ENCODE measurements around the gene SECISBP2.

Gene SECISBP2

DNA sequence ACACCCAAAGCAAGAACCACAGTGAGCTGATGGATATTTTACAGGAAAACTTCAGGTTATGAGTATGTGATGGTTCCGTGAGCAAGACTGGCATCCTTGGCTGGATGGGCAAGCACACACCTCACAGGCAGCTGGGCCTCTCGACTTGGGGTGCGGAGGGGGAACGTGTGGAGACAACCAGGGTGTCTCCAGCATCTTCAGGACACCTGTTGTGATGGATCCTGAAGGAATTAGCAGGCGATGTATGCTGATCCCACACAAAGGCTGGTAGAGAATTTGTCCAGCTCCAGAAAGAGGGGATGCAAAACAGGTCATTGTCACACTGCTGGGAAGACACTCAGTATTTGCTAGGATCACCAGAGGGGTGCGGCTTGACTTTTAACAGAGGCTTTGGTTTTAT, 42.7 kb downstream of the SECISBP2 start:
- Histone ChIP-seq H3K4me3 (ENCODE audit: low read depth, low read length) (no peak overlapping the region), H4K12ac (ENCODE audit: low read depth, low read length) (no peak overlapping the region), H3K18ac (ENCODE audit: low read length) (no peak overlapping the region), H2AFZ (ENCODE audit: insufficient read depth, low read length, poor library complexity) (no peak overlapping the region), H2BK120ac (ENCODE audit: insufficient read depth, low read length, poor library complexity) (no peak overlapping the region), H3K79me2 (ENCODE audit: control insufficient read depth, insufficient read depth, low read length, poor library complexity) (no peaks in the 10 kb centered on the region), H3K4ac (ENCODE audit: low read depth, low read length) (no peak overlapping the region), H2BK12ac (ENCODE audit: low read length) (no peak overlapping the region), H4K8ac (ENCODE audit: low read depth, low read length) (no peak overlapping the region), H3K9ac (ENCODE audit: low read length) (no peak overlapping the region), H3K4me2 (ENCODE audit: low read length) (no peak overlapping the region), H2BK5ac (ENCODE audit: low read depth, low read length, poor library complexity) (no peak overlapping the region), H3K9me3 (ENCODE audit: insufficient read depth, low read depth, low read length) (peaks cover 6% of the 10 kb centered on the region), H3K79me1 (ENCODE audit: low read length) (no peaks in the 10 kb centered on the region), H3K4me1 (ENCODE audit: control insufficient read depth in 1 of 2, insufficient read depth in 2 of 2, low read length in 2 of 2) (peaks cover 0 to 2% of the 10 kb centered on the region in 2 experiments), H3K27me3 (ENCODE audit: insufficient read depth, low read length) (no peaks in the 10 kb centered on the region), H3K23ac (ENCODE audit: low read length) (no peak overlapping the region), H3K36me3 (ENCODE audit: control insufficient read depth in 1 of 2, insufficient read depth in 2 of 2, low read length in 2 of 2) (peaks cover 40 to 57% of the 10 kb centered on the region in 2 experiments), H4K91ac (ENCODE audit: low read depth, low read length) (no peak overlapping the region), H3K27ac (ENCODE audit: low read depth, low read length) (no peak overlapping the region), H2AK5ac (ENCODE audit: low read length) (no peak overlapping the region), H3K14ac (ENCODE audit: low read length) (no peak overlapping the region)
- no CpG with 5 or more reads among the region's 6 CpGs for WGBS (ENCODE audit: extremely low coverage, insufficient coverage, insufficient read length)
- DNase-seq, result no peak

DNA sequence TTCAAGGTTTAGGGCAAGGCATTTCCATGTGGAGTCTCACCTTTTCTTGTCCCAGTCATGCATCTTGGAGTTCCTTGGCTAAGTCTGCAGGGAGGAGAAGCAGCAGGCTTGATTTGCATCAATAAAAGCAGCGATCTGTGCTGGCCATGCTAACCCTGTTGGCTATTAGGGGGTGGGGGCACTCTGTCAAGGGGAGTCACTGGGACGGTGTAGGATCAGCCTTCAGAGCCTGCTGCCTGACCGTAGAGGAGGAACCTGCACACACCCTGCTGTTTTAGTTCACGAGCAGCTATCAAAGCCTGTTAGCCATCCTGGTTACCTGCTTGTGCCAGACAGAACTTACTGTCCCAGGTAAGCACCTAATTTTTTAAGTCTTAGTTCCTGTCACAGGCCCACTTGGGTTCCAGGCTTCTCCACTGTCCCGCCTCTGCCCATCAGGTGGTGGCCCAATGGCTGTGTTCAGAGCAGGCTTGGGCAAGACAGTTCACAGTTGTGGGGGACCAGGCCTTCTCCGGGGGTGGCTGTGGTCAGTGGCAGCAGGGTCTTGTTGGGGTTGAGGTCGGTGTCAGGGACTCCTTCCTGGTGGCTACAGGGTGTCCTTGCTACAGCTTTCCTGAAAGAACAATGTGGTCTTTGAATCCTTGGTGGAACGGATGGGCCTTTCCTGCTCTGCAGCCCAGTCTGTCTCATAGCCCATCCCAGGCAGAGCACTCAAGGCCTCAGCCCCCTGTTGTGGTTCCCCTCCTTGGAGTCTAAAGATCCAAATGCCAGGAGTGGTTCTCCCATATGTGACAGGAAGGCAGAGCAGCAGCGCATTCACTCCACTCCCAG, 43.7 kb downstream of the SECISBP2 start:
- H2BK5ac ChIP-seq (ENCODE audit: low read depth, low read length, poor library complexity), result no peak overlapping the region
- no peak overlapping the region for H3K4me2 ChIP-seq (ENCODE audit: low read length)
- no peak for DNase-seq
- no peak overlapping the region for H2BK120ac ChIP-seq (ENCODE audit: insufficient read depth, low read length, poor library complexity)
- H3K4me3 ChIP-seq (ENCODE audit: low read depth, low read length), result no peak overlapping the region
- H3K9ac ChIP-seq (ENCODE audit: low read length), result no peak overlapping the region
- no peak overlapping the region for H3K27ac ChIP-seq (ENCODE audit: low read depth, low read length)
- H3K79me1 ChIP-seq (ENCODE audit: low read length), result no peaks in the 10 kb centered on the region
- H3K18ac ChIP-seq (ENCODE audit: low read length), result no peak overlapping the region
- no peak overlapping the region for H2AFZ ChIP-seq (ENCODE audit: insufficient read depth, low read length, poor library complexity)
- no peak overlapping the region for H4K12ac ChIP-seq (ENCODE audit: low read depth, low read length)
- peaks cover 0 to 2% of the 10 kb centered on the region in 2 experiments for H3K4me1 ChIP-seq (ENCODE audit: control insufficient read depth in 1 of 2, insufficient read depth in 2 of 2, low read length in 2 of 2)
- H3K14ac ChIP-seq (ENCODE audit: low read length), result no peak overlapping the region
- no peaks in the 10 kb centered on the region for H3K79me2 ChIP-seq (ENCODE audit: control insufficient read depth, insufficient read depth, low read length, poor library complexity)
- H2AK5ac ChIP-seq (ENCODE audit: low read length), result no peak overlapping the region
- H4K8ac ChIP-seq (ENCODE audit: low read depth, low read length), result no peak overlapping the region
- H3K36me3 ChIP-seq (ENCODE audit: control insufficient read depth in 1 of 2, insufficient read depth in 2 of 2, low read length in 2 of 2), result peaks cover 36 to 52% of the 10 kb centered on the region in 2 experiments
- H3K27me3 ChIP-seq (ENCODE audit: insufficient read depth, low read length), result no peaks in the 10 kb centered on the region
- no CpG with 5 or more reads among the region's 9 CpGs for WGBS (ENCODE audit: extremely low coverage, insufficient coverage, insufficient read length)
- no peak overlapping the region for H2BK12ac ChIP-seq (ENCODE audit: low read length)
- no peak overlapping the region for H3K23ac ChIP-seq (ENCODE audit: low read length)
- no peak overlapping the region for H3K4ac ChIP-seq (ENCODE audit: low read depth, low read length)
- H3K9me3 ChIP-seq (ENCODE audit: insufficient read depth, low read depth, low read length), result peaks cover 6% of the 10 kb centered on the region
- H4K91ac ChIP-seq (ENCODE audit: low read depth, low read length), result no peak overlapping the region

DNA sequence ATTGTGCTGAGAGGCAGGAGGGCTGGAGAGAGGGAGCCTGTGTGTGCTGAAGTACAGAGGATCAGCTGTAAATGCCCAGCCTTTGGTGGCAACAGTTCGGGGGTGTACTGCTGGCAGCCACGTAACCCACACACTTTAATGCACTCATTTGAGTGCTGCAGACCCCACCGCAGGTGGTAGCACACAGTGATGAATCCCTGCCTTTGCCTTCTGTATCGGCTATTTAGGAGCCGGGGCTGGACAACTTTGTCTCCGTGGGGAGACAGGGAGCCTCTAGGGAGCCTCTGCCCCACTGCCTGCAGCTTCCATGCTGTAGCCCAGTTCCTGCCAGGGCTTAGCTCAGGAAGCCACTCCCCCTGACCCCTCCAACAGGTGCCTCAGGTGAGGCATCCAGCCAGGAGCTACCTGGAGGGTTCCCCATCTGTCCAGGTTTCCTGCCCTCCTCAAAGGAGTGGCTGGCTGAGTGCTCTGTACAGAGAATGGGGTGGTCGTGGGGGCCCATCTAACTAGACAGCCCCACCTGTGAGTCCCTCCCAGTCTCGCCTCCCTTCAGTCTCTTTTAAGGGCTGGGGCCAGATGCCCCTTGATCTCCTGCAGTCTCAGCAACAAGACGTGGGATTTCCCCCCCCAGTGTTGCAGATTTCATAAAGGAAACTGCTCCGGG, 44.5 kb downstream of the SECISBP2 start:
- DNase-seq, result no peak
- Histone ChIP-seq H3K4me1 (ENCODE audit: control insufficient read depth in 1 of 2, insufficient read depth in 2 of 2, low read length in 2 of 2) (peaks cover 0 to 1% of the 10 kb centered on the region in 2 experiments), H3K79me1 (ENCODE audit: low read length) (no peaks in the 10 kb centered on the region), H2BK120ac (ENCODE audit: insufficient read depth, low read length, poor library complexity) (no peak overlapping the region), H3K79me2 (ENCODE audit: control insufficient read depth, insufficient read depth, low read length, poor library complexity) (no peaks in the 10 kb centered on the region), H3K4ac (ENCODE audit: low read depth, low read length) (no peak overlapping the region), H4K91ac (ENCODE audit: low read depth, low read length) (no peak overlapping the region), H3K36me3 (ENCODE audit: control insufficient read depth in 1 of 2, insufficient read depth in 2 of 2, low read length in 2 of 2) (peaks cover 30 to 46% of the 10 kb centered on the region in 2 experiments), H3K27me3 (ENCODE audit: insufficient read depth, low read length) (no peaks in the 10 kb centered on the region), H2BK12ac (ENCODE audit: low read length) (no peak overlapping the region), H3K27ac (ENCODE audit: low read depth, low read length) (no peak overlapping the region), H3K23ac (ENCODE audit: low read length) (no peak overlapping the region), H3K4me2 (ENCODE audit: low read length) (no peak overlapping the region), H2AK5ac (ENCODE audit: low read length) (no peak overlapping the region), H4K8ac (ENCODE audit: low read depth, low read length) (no peak overlapping the region), H3K18ac (ENCODE audit: low read length) (no peak overlapping the region), H3K9ac (ENCODE audit: low read length) (no peak overlapping the region), H2AFZ (ENCODE audit: insufficient read depth, low read length, poor library complexity) (no peak overlapping the region), H3K14ac (ENCODE audit: low read length) (no peak overlapping the region), H3K4me3 (ENCODE audit: low read depth, low read length) (no peak overlapping the region), H4K12ac (ENCODE audit: low read depth, low read length) (no peak overlapping the region), H3K9me3 (ENCODE audit: insufficient read depth, low read depth, low read length) (peaks cover 6% of the 10 kb centered on the region), H2BK5ac (ENCODE audit: low read depth, low read length, poor library complexity) (no peak overlapping the region)
- WGBS (ENCODE audit: extremely low coverage, insufficient coverage, insufficient read length), result no CpG with 5 or more reads among the region's 10 CpGs

DNA sequence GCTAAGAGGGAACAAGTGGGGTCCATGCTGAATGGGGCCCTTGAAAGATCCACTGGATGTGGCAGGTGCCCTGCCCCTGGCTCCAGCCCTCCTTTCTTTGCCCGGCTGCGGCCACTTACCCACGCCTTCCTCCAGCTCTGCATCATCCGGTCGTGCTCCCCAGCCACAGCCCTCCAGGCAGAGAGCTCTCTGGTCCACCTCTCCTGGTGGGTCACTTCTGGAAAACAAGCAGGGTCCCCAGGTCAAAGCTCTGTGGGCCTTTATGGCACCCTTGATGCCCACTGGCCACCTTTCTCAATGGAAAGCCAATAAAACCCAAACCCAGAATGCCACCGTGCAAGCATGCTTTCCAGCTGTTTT, 45.0 kb downstream of the SECISBP2 start:
- Histone ChIP-seq H3K18ac (ENCODE audit: low read length) (no peak overlapping the region), H3K4ac (ENCODE audit: low read depth, low read length) (no peak overlapping the region), H3K14ac (ENCODE audit: low read length) (no peak overlapping the region), H3K9ac (ENCODE audit: low read length) (no peak overlapping the region), H4K91ac (ENCODE audit: low read depth, low read length) (no peak overlapping the region), H2BK120ac (ENCODE audit: insufficient read depth, low read length, poor library complexity) (no peak overlapping the region), H2AK5ac (ENCODE audit: low read length) (no peak overlapping the region), H3K27ac (ENCODE audit: low read depth, low read length) (no peak overlapping the region), H4K8ac (ENCODE audit: low read depth, low read length) (no peak overlapping the region), H4K12ac (ENCODE audit: low read depth, low read length) (no peak overlapping the region), H3K79me2 (ENCODE audit: control insufficient read depth, insufficient read depth, low read length, poor library complexity) (no peaks in the 10 kb centered on the region), H2BK12ac (ENCODE audit: low read length) (no peak overlapping the region), H3K23ac (ENCODE audit: low read length) (no peak overlapping the region), H2BK5ac (ENCODE audit: low read depth, low read length, poor library complexity) (no peak overlapping the region), H3K4me3 (ENCODE audit: low read depth, low read length) (no peak overlapping the region), H3K36me3 (ENCODE audit: control insufficient read depth in 1 of 2, insufficient read depth in 2 of 2, low read length in 2 of 2) (peaks cover 26 to 41% of the 10 kb centered on the region in 2 experiments), H3K27me3 (ENCODE audit: insufficient read depth, low read length) (no peaks in the 10 kb centered on the region), H3K79me1 (ENCODE audit: low read length) (no peaks in the 10 kb centered on the region), H2AFZ (ENCODE audit: insufficient read depth, low read length, poor library complexity) (no peak overlapping the region), H3K9me3 (ENCODE audit: insufficient read depth, low read depth, low read length) (peaks cover 6% of the 10 kb centered on the region), H3K4me2 (ENCODE audit: low read length) (no peak overlapping the region), H3K4me1 (ENCODE audit: control insufficient read depth in 1 of 2, insufficient read depth in 2 of 2, low read length in 2 of 2) (no peaks in the 10 kb centered on the region)
- no peak for DNase-seq
- WGBS (ENCODE audit: extremely low coverage, insufficient coverage, insufficient read length), result no CpG with 5 or more reads among the region's 6 CpGs
